HepG2 (cell line): ENCODE data around the gene MAN1A1. TPM values are rescaled to one million over a fixed set of nuclear protein-coding genes. Genes with fewer than 3 reads are reported as not detected.

Source experiments
- CEBPG ChIP-seq: IDR thresholded peaks from 2 replicates; pipeline ENCODE4 v1.6.1; 2016
- DPF2 ChIP-seq: sonication (generic); formaldehyde crosslinking; IDR thresholded peaks from 2 replicates; pipeline ENCODE4 v1.4.0; 2020; ENCODE audit warnings: mild to moderate bottlenecking, low read depth, missing genetic modification reagents, borderline replicate concordance
- FOXA3 ChIP-seq: IDR thresholded peaks from 2 replicates; pipeline ENCODE4 v1.6.1; 2016; ENCODE audit warnings: missing genetic modification reagents, missing compliant biosample characterization
- HDAC1 ChIP-seq: sonication (generic); formaldehyde crosslinking; IDR thresholded peaks from 2 replicates; pipeline ENCODE4 v1.5.1; 2020; ENCODE audit warnings: mild to moderate bottlenecking, missing genetic modification reagents
- HNF4A ChIP-seq: sonication (generic); formaldehyde crosslinking; IDR thresholded peaks from 2 replicates; pipeline ENCODE4 v1.4.0; 2020; ENCODE audit warnings: missing genetic modification reagents
- HNRNPLL ChIP-seq: fragments of 200-400 bp; formaldehyde crosslinking; IDR thresholded peaks from 2 replicates; pipeline ENCODE4 v1.6.1; 2017; ENCODE audit warnings: mild to moderate bottlenecking, low read depth, low read length; ENCODE audit not compliant: poor library complexity, severe bottlenecking
- KDM4B ChIP-seq: sonication (generic); formaldehyde crosslinking; IDR thresholded peaks from 2 replicates; pipeline ENCODE4 v1.4.0; 2020; ENCODE audit warnings: missing genetic modification reagents
- NCOR1 ChIP-seq: fragments of 200-600 bp; sonication (generic); IDR thresholded peaks from 2 replicates; pipeline ENCODE4 v1.7.0; 2017; ENCODE audit warnings: antibody characterized with exemption, low read length, borderline replicate concordance
- NONO ChIP-seq, 2 experiments: fragments of 450-650 bp in 1 of 2; sonication (generic) in 1 of 2; formaldehyde crosslinking in 1 of 2; IDR thresholded peaks in 1 of 2; conservative IDR thresholded peaks in 1 of 2; 2 replicates each; pipeline versions ENCODE4 v1.6.1 to v1.8.0; 2017 to 2022; ENCODE audit warnings: mild to moderate bottlenecking in 1 of 2, missing genetic modification reagents in 1 of 2, moderate library complexity in 1 of 2
- PHB2 ChIP-seq: fragments of 450-650 bp; IDR thresholded peaks from 2 replicates; pipeline ENCODE4 v1.6.1; 2018; ENCODE audit not compliant: partially characterized antibody
- PRDM4 ChIP-seq: sonication (generic); formaldehyde crosslinking; IDR thresholded peaks from 2 replicates; pipeline ENCODE4 v1.9.0; 2021; ENCODE audit warnings: missing genetic modification reagents, borderline replicate concordance
- SAP130 ChIP-seq: IDR thresholded peaks from 2 replicates; pipeline ENCODE4 v1.6.1; 2016; ENCODE audit warnings: low read depth
- TCF12 ChIP-seq, 2 experiments: fragments of 450-650 bp in 1 of 2; sonication (generic) in 1 of 2; formaldehyde crosslinking in 1 of 2; IDR thresholded peaks; 2 replicates each; pipeline versions ENCODE4 v1.6.1 to v1.8.0; 2017 to 2022; ENCODE audit warnings: antibody characterized with exemption in 1 of 2, mild to moderate bottlenecking in 1 of 2, missing genetic modification reagents in 1 of 2, moderate library complexity in 1 of 2
- TEAD3 ChIP-seq: optimal IDR thresholded peaks from 2 replicates; pipeline ENCODE3; 2016; ENCODE audit warnings: borderline replicate concordance
- ZNF318 ChIP-seq: sonication (generic); formaldehyde crosslinking; IDR thresholded peaks from 2 replicates; pipeline ENCODE4 v1.4.0; 2020; ENCODE audit warnings: mild to moderate bottlenecking, missing genetic modification reagents
- ZNF326 ChIP-seq: sonication (generic); formaldehyde crosslinking; IDR thresholded peaks from 2 replicates; pipeline ENCODE4 v1.4.0; 2020; ENCODE audit warnings: missing genetic modification reagents, borderline replicate concordance
- ZNF333 ChIP-seq: sonication (generic); formaldehyde crosslinking; IDR thresholded peaks from 2 replicates; pipeline ENCODE4 v1.4.0; 2020; ENCODE audit warnings: mild to moderate bottlenecking, missing genetic modification reagents, borderline replicate concordance
- ZNF773 ChIP-seq: sonication (generic); formaldehyde crosslinking; IDR thresholded peaks from 2 replicates; pipeline ENCODE4 v1.4.0; 2020; ENCODE audit warnings: missing genetic modification reagents, borderline replicate concordance
- polyA plus RNA-seq, 8 experiments: library from polyadenylated mRNA; depleted of rRNA in 3 of 8; stranded (reverse) in 7 of 8; unstranded in 1 of 8; fragments of >200 nt; fragmentation: Illumina TruSeq in 4 of 8; extraction: Trizol in 4 of 8; gene quantifications; 2 replicates each; pipeline versions ENCODE4 v1.2.1 to v1.2.3, GENCODE V29; 2011 to 2016; ENCODE audit warnings: low read depth in 4 of 8, missing spikeins in 1 of 8, mixed read lengths in 1 of 8; ENCODE audit not compliant: insufficient read depth in 1 of 8
- total RNA-seq, 5 experiments: library from RNA; depleted of rRNA; stranded (reverse); fragments of >200 nt; fragmentation: Illumina TruSeq; extraction: Trizol; gene quantifications; 2 replicates each; pipeline ENCODE4 v1.2.3, GENCODE V29; 2016; ENCODE audit warnings: low read depth in 1 of 5

The MAN1A1 gene
- total and polyA plus RNA-seq, 2 of the 13 experiments (the other 11 are each of a cell fraction or from before 2014, with no cell fraction given), result 156 to 236 TPM

- TF ChIP-seq ZNF326 (CRISPR knock-in tag) (no peak), ZNF318 (no peak), KDM4B (CRISPR knock-in tag) (peak; percentile 88), FOXA3 (CRISPR knock-in tag) (peak; percentile 99), PRDM4 (no peak), HNF4A (CRISPR knock-in tag) (peak; percentile 100), ZNF333 (CRISPR knock-in tag) (no peak), SAP130 (CRISPR knock-in tag) (peak; percentile 99), TCF12 (IDR thresholded peaks at IDR 0.05) (no peak), TCF12 (CRISPR knock-in tag; IDR thresholded peaks at IDR 0.05) (no peak), HDAC1 (peak; percentile 85), PHB2 (no peak), TEAD3 (CRISPR knock-in tag) (peak; percentile 76), NCOR1 (peak; percentile 99), CEBPG (peak; percentile 98), DPF2 (peak; percentile 94), HNRNPLL (no peak), NONO (IDR thresholded peaks at IDR 0.05) (no peak), NONO (CRISPR knock-in tag; conservative IDR thresholded peaks at IDR 0.05) (peak; percentile 89), ZNF773 (CRISPR knock-in tag) (no peak)
Observed at GRCh38 chr6:119347466-119348095, 2.0 kb downstream of the MAN1A1 start (continued).
